Glomerular visceral epithelial cell (primary cell): Measurements from ENCODE around the gene INSRR.

ENCODE experiments used
- DNase-seq: peaks from one replicate; pipeline ENCODE4 v3.0.0-alpha.2; 2016; ENCODE audit errors: extremely low spot score

INSRR gene

GRCh38 chr1:156806512-156807440 is 52.1 kb downstream of the INSRR start:
- DNase-seq, result no peak

- DNase-seq, result no peak
Measured at GRCh38 chr1:156805766-156806511, 53.0 kb downstream of the INSRR start.

GRCh38 chr1:156804572-156805243 is 54.2 kb downstream of the INSRR start:
- DNase-seq, result peak; percentile 72

- DNase-seq, result no peak
Measured at GRCh38 chr1:156804026-156804425, 54.9 kb downstream of the INSRR start.

GRCh38 chr1:156803086-156803851 is 55.6 kb downstream of the INSRR start:
- no peak for DNase-seq

- no peak for DNase-seq
Measured at GRCh38 chr1:156802421-156802935, 56.4 kb downstream of the INSRR start.

- DNase-seq, result no peak
Measured at GRCh38 chr1:156801409-156802121, 57.4 kb downstream of the INSRR start.

GRCh38 chr1:156797212-156797871 is 61.6 kb downstream of the INSRR start:
- DNase-seq, result peak; percentile 65

- DNase-seq, result peak; percentile 75
Measured at GRCh38 chr1:156796340-156797097, 62.4 kb downstream of the INSRR start.

- peak; percentile 68 for DNase-seq
Measured at GRCh38 chr1:156795787-156796186, 63.1 kb downstream of the INSRR start.

- no peak for DNase-seq
Measured at GRCh38 chr1:156795374-156795733, 63.6 kb downstream of the INSRR start.

- peak; percentile 61 for DNase-seq
Measured at GRCh38 chr1:156794506-156795373, 64.2 kb downstream of the INSRR start.
